ENCODE data around the gene SLC8A1.

SLC8A1 gene

GRCh38 chr2:40419364-40419762 lies 32.5 kb downstream of the SLC8A1 start:
- DNase-seq = no peak

- no peak for DNase-seq
Observed at GRCh38 chr2:40418614-40419363, 33.1 kb downstream of the SLC8A1 start.

DNA sequence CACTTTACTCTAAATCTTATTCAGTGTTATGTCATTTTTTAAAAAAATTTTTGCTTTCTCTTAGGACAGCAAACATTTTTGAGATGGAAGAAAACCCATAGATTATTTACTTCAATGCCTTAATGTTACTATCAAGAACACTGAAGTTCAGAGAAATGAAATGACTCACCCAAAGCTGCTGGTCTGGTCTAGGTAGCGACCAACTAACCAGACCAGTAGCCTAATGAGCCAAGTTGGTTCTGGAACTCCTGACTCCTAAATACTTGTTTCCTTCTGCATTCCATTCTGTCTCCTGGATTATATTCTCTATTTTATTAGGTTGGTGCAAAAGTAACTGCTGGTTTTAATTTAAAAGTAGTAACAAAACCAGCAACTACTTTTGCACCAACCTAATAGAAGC lies 35.4 kb downstream of the SLC8A1 start:
- DNase-seq = no peak

- no peak for DNase-seq
Observed at GRCh38 chr2:40415391-40415790, 36.5 kb downstream of the SLC8A1 start.

GRCh38 chr2:40412456-40412855 lies 39.4 kb downstream of the SLC8A1 start:
- no peak for DNase-seq

GRCh38 chr2:40410695-40411094 lies 41.2 kb downstream of the SLC8A1 start:
- DNase-seq = no peak

DNA sequence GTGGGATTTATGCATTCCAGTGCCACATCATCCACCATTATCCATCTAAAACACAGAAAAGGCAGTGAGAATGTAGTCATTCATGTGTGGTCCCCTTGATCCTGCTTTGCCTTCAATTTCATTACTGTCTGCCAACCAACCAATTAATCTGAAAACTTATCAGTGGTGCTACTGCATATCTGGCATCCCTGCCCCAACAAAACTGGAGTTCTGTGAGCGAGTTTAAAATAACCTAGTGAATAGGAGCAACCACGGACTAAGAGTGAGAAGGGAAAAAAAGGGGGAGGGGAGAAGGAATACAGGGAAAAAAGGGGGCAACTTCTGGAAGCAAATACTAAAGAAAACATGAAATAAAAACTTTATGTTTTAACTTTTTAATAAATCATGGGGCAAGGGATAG lies 42.2 kb downstream of the SLC8A1 start:
- no peak for DNase-seq

DNA sequence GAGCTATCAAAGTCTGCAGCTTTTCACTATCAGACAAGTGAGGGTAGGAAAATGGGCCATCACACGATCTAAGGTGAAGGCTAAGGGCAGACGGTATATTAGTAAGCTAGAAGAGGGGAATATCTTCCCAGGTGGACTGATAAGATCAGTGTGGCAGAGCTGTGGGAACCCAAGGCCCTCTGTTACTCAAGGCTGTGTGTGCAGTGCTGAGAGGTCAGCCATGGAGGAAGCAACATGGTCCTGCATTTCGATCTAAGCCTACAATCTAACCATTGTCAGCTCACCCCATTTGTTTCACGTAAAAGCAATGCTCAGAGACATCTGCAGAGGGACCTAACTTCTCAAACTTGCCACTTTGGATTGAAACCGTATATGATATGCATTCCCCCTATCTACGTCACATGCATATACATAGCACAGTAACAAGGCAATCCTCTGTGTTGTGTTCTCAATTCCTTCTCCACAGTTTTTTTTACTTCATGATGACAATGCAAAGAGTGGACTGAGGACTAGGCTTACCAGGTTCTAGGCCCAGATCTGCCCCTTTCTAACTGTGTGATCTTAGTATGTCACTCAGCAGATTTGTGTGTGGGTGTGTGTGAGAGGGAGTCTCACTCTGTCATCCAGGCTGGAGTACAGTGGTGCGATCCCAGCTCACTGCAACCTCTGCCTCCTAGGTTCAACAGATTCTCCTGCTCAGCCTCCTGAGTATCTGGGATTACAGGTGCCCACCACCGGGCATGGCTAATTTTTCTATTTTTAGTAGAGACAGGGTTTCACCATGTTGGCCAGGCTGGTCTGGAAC lies 45.2 kb downstream of the SLC8A1 start:
- no peak for DNase-seq

- DNase-seq = no peak
Observed at GRCh38 chr2:40405465-40405864, 46.4 kb downstream of the SLC8A1 start.

DNA sequence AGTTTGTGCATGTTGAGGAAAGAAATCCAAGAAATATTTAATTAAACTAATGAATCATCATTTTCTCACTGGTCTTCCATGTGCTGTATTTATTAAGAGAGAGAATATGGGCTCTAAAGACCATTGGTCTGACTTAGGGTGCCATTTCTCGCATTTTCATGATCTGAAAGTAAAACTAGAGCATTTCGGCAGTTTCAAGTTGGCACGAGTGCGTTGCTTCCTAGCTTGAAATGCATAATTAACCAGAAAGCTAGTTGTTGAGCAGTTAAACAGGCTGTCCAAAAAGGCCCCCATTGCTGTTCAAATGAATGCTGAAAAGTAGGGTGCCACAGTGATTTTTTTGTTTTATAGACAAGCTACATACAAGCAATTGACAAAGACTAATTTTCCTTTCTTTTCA lies 47.4 kb downstream of the SLC8A1 start:
- DNase-seq = no peak

DNA sequence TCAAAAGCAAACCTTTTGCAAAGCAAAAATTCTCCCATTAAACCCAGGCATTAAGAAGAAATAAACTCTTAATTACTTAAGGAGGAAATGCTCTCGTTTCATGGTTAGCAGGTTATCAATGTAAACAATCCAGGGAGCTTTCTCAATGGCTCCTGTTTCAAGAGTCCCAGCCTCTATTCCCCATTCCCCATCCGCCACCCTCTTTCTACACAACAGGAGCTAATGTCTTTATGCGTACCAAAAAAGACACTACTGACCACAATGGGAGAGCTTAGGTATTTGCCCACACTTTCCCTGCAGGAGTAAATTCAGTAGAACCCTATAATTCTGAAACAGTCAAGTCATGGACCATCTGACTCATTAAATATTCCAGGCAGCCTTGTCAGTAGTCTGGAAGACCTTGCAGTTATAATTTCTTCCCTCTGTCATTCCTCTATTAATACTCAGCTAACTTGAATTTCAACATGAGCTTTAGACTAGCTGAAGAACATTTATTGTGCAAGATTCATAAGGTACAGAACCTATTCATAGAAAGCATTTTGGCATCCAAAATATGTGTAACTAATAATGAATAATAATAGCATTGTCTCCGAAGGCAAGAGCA lies 48.6 kb downstream of the SLC8A1 start:
- no peak for DNase-seq

DNA sequence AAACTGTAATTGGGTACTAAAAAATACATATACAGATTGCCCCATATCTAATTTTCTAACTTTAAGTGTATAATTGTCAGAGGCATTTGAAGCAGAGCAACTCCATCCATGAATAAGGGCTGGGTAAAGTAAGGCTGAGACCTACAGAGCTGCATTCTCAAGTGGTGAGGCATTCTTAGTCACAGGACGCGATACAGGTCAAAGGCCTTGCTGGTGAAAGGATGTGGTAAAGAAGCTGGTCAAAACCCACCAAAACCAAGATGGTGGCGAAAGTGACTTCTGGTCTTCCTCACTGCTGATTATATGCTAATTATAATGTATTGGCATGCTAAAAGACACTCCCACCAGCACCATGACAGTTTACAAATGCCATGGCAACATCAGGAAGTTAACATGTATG lies 50.0 kb downstream of the SLC8A1 start:
- DNase-seq = no peak

DNA sequence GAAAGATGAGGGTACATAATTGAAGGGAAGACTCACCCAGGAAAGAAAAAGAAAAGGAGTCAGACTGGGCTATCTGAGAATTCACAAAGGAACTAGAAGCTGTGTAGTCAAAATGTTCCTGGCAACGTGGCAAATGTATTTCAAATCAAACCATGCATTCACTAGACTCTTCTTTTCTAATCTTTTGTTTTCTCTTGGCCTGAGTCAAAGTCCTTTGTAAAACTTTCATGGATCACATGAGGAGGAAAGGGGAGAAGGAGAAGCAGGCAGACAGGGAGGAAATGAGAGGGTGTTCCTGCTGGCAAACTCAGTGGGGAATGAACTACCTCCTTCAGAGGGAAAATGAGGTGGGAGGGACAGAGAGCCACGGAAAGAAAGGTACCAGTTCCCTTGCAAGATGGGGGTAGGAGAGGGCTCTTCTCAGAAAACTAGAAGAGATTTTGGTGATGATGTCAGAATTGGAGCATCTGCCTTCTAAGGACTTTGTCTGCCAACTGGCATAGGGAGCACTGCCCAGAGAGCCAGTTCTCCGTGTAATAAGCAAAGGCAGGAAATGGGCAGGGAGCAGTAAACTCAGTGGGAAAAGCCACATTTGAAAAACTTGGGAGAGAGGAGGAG lies 51.4 kb downstream of the SLC8A1 start:
- no peak for DNase-seq

DNA sequence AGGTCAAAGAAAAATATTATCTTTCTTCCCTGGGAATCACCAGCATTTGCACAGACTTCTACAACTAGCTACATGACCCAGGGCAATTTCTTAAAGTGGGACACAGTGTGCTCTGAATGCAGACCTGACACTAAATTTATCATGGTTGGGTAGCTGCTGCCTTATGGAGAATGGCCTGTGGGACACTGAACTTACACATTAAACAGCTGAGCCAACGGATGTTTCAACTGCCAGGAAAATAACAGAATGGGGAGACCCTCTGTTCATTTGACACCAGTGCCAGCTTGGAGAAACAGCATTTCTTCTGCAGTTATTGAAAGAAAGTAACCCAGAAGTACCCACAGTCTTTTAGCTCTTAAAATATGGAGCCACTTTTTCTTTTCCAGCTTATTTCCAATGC lies 54.1 kb downstream of the SLC8A1 start:
- DNase-seq = no peak

- DNase-seq = no peak
Observed at GRCh38 chr2:40396124-40396523, 55.8 kb downstream of the SLC8A1 start.

DNA sequence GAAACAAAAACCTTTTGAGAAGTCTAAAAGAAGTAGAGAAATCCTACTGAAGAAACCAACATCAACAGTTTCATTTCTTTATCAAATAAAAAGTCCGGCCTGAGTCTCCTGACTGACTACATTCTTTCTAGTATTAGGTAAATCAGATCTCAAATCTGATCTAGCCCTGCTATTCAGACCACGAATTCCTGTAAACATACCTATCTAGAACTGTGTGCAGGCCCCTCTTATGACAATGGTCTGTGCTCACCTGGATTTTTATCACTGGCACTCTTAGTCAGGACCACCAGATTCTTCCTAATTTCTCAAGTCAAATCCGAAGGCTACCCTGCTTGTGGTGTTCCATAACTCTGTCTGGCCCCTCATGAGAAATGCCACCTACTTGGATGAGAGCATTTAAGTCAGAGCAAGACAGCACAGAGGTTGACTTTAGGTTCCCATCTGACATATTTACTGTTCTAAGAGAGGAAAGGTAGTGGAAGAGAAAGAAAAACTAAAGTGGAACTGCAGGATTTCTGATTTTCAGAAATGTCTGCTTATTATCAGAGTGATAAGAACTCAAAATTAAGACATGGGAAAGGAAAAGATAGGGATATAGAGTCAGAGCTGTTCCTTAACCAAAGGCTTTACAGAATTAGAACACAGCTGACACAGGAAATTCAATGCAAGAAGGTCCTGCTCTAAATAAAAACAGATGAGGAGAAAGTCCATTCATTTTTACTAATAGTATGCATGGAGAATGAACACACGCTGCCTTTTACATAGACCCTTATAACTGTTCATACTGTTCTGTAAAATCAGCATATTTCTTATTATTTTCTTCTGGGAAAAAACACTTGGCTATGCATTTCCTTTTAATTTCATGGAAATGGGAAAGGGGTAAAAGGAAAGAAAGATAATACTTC lies 56.5 kb downstream of the SLC8A1 start:
- no peak for DNase-seq

DNA sequence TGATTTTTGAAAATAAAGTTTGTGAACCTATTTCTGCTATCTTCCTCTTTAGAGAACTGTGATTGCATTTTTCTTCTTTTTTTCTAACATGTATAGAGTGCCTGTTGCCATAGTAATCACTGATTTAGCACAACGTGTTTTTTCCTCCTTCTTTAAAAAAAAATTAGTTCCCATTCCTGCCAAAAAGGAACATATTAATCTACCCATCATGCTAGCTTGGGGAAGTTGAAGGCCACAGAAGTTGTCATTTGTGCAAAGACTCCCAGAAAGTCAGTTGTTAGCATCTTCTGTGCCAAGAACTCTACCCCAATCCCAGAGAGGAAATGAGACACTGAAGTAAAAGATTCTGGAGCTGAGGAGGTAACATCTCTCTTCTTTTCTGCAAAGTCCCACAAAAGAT lies 57.3 kb downstream of the SLC8A1 start:
- DNase-seq = no peak

DNA sequence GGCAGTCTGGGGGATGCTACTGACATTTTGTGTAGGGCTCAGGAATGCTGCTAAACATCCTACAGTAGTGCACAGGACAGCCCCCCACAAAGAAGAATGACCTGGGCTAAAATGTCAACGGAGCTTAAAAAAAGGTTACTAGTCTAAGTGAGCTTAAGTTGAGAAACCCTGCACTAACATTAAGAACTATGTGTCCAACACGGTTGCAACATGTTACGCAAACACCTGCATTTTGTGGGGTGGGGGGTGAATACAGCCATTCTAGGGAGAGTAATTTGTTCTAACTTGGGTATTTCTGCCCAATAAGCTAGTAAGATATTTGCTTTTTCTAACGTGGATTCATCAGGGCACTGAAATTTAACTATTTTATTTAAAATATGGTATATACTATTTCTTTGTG lies 57.9 kb downstream of the SLC8A1 start:
- no peak for DNase-seq

DNA sequence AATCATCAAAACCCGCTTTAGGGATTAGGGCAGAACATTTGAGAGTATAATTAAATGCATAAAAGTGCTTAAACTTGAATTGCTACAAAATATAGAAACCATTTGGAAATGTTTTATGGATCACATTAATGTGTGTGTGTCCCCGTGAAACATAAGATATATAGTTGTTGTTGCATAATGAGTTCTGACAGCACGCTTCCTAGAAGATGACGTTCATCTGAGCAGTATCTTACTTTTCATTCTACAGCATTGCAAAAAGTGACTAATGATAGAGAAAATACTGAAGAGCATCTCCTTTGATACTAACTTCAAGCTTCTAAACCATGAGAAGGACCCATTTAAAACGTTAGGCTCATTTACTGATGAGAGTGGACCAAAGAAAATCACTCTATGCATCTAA lies 63.7 kb downstream of the SLC8A1 start:
- DNase-seq = no peak

DNA sequence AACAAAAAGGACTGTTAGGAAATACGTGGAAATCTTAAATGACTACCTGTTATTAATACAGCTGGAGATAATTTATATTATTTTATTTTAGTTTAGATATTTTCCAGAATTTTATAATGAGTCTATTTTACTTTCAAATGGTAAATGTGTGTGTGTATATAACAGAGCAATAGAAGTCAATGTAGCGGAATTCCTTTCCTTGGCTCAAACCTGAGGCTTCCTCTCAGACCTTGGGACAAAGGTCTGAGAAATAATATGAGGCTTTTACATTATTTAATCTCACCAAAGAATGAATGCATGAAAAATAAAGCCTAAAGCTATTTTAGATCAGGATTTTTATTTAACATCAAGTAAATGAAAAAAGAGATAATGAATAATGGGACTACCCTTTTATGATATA lies 65.7 kb downstream of the SLC8A1 start:
- DNase-seq = no peak

DNA sequence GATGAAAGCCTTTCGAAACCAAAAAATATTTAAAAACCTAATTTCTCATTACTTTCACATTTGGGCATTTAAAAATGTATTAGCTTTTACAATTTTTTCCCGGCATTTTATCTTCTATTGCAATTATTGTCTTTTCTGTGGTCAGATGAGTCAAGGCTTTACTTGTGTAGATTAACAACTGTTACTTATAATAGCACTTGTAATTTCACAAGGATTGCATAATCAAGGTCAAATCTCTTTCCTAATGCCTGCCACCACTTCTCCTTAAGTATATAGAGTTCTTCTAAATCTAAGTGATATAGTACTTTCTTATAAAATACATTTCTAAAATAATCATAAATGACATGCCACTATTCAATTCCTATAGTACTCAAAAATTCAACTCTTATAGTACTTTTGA lies 67.2 kb downstream of the SLC8A1 start:
- DNase-seq = no peak

DNA sequence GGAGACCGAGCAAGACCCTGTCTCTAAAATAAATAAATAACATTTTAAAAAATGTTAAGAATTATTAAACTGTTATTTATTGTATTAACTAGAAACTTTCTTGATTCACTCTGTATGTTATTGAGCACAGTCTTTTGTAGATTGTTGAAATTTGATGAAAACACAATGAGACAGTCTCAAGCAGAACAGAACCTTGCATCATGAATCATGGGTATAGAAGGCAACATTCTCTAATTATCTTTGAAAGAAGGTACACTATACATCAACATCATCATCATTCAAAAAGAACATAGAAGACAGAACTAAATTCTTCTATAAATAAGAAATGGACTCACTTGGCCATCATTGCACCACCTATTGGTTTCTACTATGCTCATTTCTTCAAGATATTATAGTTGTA lies 67.7 kb downstream of the SLC8A1 start:
- no peak for DNase-seq

DNA sequence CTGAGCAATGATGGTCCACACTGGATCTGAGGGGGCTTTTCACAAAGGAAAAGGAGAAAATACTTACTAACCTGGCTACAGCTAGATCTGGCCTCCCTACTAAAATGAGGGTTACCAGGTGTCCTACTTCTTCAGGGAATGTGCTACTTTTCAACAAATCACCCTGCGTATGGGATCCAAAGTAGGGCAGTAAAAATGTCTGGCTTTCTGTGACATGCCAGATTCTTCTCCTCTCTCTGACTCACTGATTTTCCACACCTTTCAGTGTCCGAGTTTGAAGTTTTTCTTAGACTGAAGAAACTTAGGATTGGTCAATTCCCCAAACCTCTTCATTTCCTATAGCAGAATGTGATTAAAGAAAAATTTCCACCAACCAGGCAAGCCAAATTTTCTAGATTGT lies 71.2 kb downstream of the SLC8A1 start:
- DNase-seq = no peak
